ENCODE measurements around the gene PHACTR1.

The PHACTR1 gene

DNA sequence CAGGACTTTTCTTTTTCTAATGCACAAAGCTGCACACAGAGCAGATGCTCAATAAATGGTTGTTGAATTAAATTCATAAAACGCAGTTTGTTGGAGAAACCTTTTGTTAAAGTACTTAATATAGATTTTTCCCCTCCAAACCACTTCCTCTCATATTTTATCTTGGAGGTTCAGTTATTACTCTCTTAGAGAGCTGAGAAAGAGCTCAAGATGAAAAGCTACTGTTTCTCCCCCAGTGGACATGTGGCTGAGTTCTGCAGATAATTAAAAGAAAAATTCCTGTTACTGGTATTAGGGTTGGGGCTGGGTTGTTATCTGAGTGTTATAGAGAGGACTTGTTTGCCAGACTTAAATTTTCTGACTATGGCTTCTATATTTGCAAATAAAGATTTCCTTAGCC, 317.7 kb downstream of the PHACTR1 start:
- no peak overlapping the region for H3K27ac ChIP-seq (ENCODE audit: low read depth, low read length)
- H3K79me2 ChIP-seq (ENCODE audit: control insufficient read depth, insufficient read depth, low read length, unreplicated experiment): no peaks in the 10 kb centered on the region
- H3K27me3 ChIP-seq (ENCODE audit: insufficient read depth, low read length): no peaks in the 10 kb centered on the region
- no peaks in the 10 kb centered on the region for H3K4me1 ChIP-seq (ENCODE audit: control insufficient read depth, insufficient read depth, low read length, unreplicated experiment)
- H3K4me3 ChIP-seq (ENCODE audit: low read depth, low read length): no peak overlapping the region
- no peaks in the 10 kb centered on the region for H3K36me3 ChIP-seq (ENCODE audit: insufficient read depth, low read length)
- H2AFZ ChIP-seq (ENCODE audit: low read length, unreplicated experiment): no peak overlapping the region

DNA sequence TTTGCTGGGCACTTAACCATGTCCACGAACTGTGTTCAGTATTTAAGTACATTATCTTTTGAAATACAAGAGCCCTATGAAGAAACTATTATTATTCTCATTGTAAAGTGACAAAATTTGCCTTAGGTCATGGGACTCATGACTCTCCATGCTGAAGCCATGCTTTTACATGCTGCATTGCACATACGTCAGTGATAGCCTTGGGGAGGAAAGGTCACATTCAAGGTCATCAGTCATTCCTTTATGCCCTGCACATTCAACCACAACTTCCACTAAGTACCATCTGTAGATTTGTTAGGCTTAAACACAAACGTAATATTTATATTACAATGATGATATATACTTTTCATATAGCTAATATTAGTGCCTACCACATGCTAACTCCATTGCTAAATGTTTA, 319.0 kb downstream of the PHACTR1 start:
- Histone ChIP-seq H3K36me3 (ENCODE audit: insufficient read depth, low read length) (no peaks in the 10 kb centered on the region), H3K79me2 (ENCODE audit: control insufficient read depth, insufficient read depth, low read length, unreplicated experiment) (no peaks in the 10 kb centered on the region), H2AFZ (ENCODE audit: low read length, unreplicated experiment) (no peak overlapping the region), H3K4me1 (ENCODE audit: control insufficient read depth, insufficient read depth, low read length, unreplicated experiment) (no peaks in the 10 kb centered on the region), H3K27me3 (ENCODE audit: insufficient read depth, low read length) (no peaks in the 10 kb centered on the region), H3K4me3 (ENCODE audit: low read depth, low read length) (no peak overlapping the region), H3K27ac (ENCODE audit: low read depth, low read length) (no peak overlapping the region)

DNA sequence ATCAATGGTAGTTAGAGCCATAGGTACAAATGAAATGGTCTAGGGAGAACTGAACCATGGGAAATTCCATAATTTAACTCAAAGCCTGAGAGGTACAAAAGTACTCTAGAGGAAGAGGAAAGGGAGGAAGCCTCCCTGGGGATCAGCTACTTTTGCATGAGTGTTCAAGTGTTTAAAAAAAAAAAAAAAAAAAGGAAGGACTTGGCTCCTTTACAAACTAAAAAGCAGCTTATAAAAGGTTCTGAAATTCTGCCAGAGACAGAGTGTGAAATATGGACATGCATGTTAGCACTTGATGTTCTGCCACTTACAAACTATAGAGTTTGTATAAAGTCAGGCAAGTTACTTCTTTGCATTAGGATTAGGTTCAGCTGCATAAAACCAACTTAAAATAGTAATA, 321.7 kb downstream of the PHACTR1 start:
- Histone ChIP-seq H3K4me3 (ENCODE audit: low read depth, low read length) (no peak overlapping the region), H3K4me1 (ENCODE audit: control insufficient read depth, insufficient read depth, low read length, unreplicated experiment) (no peaks in the 10 kb centered on the region), H2AFZ (ENCODE audit: low read length, unreplicated experiment) (no peak overlapping the region), H3K79me2 (ENCODE audit: control insufficient read depth, insufficient read depth, low read length, unreplicated experiment) (no peaks in the 10 kb centered on the region), H3K27ac (ENCODE audit: low read depth, low read length) (no peak overlapping the region), H3K36me3 (ENCODE audit: insufficient read depth, low read length) (no peaks in the 10 kb centered on the region), H3K27me3 (ENCODE audit: insufficient read depth, low read length) (no peaks in the 10 kb centered on the region)

DNA sequence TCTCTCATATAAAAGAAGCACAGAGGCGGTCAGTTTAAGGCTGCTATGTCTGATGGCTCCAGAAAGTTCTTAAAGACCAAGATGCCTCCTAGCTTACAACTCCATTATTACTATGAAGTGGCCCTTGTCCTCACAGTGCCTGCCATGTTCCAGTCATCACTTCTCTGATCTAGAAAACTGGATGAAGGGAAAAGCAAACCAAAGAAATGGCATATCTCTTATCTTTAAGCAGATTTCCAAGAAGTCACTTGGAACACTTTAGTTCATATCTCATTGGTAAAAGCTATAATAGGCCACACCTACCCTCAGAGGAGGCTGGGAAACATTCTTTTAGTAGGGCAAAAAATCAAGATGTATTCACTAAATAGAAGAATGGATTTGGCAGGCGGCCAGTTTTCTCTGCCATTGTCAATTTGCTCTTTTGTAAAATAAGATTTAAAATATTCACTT, 322.2 kb downstream of the PHACTR1 start:
- no peaks in the 10 kb centered on the region for H3K27me3 ChIP-seq (ENCODE audit: insufficient read depth, low read length)
- no peaks in the 10 kb centered on the region for H3K4me1 ChIP-seq (ENCODE audit: control insufficient read depth, insufficient read depth, low read length, unreplicated experiment)
- H2AFZ ChIP-seq (ENCODE audit: low read length, unreplicated experiment): no peak overlapping the region
- no peaks in the 10 kb centered on the region for H3K79me2 ChIP-seq (ENCODE audit: control insufficient read depth, insufficient read depth, low read length, unreplicated experiment)
- no peak overlapping the region for H3K27ac ChIP-seq (ENCODE audit: low read depth, low read length)
- no peak overlapping the region for H3K4me3 ChIP-seq (ENCODE audit: low read depth, low read length)
- no peaks in the 10 kb centered on the region for H3K36me3 ChIP-seq (ENCODE audit: insufficient read depth, low read length)

DNA sequence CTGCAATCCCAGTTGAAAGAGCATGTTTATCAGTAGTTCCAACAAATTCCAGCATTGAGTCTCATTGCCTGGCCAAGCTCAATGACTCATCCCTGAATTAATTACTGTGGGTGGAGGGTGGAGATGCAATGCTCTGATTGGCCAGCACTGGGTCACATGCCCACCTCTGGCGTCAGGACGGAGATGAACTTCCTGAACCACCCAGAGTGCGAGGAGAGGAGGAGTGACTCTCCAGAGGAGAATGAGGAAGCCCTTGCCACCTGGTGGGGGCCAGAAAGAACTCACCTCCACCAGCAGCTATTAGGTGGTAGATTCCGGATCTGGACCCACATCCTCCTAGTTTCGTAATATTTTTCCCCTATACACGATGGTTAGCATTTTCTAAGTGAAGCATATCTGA, 327.8 kb downstream of the PHACTR1 start:
- H3K79me2 ChIP-seq (ENCODE audit: control insufficient read depth, insufficient read depth, low read length, unreplicated experiment): no peaks in the 10 kb centered on the region
- H2AFZ ChIP-seq (ENCODE audit: low read length, unreplicated experiment): no peak overlapping the region
- no peak overlapping the region for H3K4me3 ChIP-seq (ENCODE audit: low read depth, low read length)
- no peak overlapping the region for H3K27ac ChIP-seq (ENCODE audit: low read depth, low read length)
- no peaks in the 10 kb centered on the region for H3K4me1 ChIP-seq (ENCODE audit: control insufficient read depth, insufficient read depth, low read length, unreplicated experiment)
- no peaks in the 10 kb centered on the region for H3K27me3 ChIP-seq (ENCODE audit: insufficient read depth, low read length)
- no peaks in the 10 kb centered on the region for H3K36me3 ChIP-seq (ENCODE audit: insufficient read depth, low read length)

DNA sequence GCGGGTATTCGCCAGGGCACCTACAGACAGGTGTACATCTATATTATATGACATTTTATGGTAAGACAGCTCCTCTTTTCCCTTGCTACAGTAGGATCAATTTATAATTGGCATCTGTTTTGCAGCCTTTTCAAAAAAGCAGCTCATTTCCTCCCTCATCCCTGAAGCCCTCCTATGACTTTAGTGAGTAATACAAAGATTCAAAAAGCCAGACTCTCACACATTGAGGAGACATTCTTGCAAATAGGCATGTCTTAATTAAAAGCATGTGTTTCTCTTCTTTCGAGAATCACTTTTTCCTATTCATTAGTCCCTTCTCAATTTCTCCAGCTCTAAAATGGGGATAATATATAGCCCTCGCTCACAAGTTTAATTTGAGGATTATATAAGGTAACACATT, 328.3 kb downstream of the PHACTR1 start:
- Histone ChIP-seq H2AFZ (ENCODE audit: low read length, unreplicated experiment) (no peak overlapping the region), H3K27ac (ENCODE audit: low read depth, low read length) (no peak overlapping the region), H3K4me3 (ENCODE audit: low read depth, low read length) (no peak overlapping the region), H3K27me3 (ENCODE audit: insufficient read depth, low read length) (no peaks in the 10 kb centered on the region), H3K4me1 (ENCODE audit: control insufficient read depth, insufficient read depth, low read length, unreplicated experiment) (no peaks in the 10 kb centered on the region), H3K36me3 (ENCODE audit: insufficient read depth, low read length) (no peaks in the 10 kb centered on the region), H3K79me2 (ENCODE audit: control insufficient read depth, insufficient read depth, low read length, unreplicated experiment) (no peaks in the 10 kb centered on the region)

DNA sequence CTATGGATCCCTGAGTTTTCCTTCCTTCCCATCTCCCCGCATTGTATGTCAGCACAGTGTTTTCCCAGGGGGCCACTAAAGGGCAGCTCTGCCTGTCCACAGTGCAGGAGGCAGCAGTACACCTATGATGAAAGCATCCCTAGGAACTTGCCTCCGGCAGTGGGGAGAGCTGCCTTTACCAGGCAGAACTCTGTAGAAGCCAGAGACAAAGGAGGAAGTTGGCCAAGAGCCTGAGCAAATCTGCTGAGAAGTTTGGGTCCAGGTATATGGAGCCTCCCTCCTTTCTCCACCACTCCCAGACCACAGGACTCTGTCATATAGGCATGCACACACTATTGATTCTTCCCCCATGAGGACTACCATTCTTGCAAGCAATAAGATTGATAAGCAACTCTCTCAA, 329.1 kb downstream of the PHACTR1 start:
- no peak overlapping the region for H3K27ac ChIP-seq (ENCODE audit: low read depth, low read length)
- no peaks in the 10 kb centered on the region for H3K4me1 ChIP-seq (ENCODE audit: control insufficient read depth, insufficient read depth, low read length, unreplicated experiment)
- no peaks in the 10 kb centered on the region for H3K79me2 ChIP-seq (ENCODE audit: control insufficient read depth, insufficient read depth, low read length, unreplicated experiment)
- H3K4me3 ChIP-seq (ENCODE audit: low read depth, low read length): no peak overlapping the region
- H2AFZ ChIP-seq (ENCODE audit: low read length, unreplicated experiment): no peak overlapping the region
- H3K27me3 ChIP-seq (ENCODE audit: insufficient read depth, low read length): no peaks in the 10 kb centered on the region
- H3K36me3 ChIP-seq (ENCODE audit: insufficient read depth, low read length): no peaks in the 10 kb centered on the region

DNA sequence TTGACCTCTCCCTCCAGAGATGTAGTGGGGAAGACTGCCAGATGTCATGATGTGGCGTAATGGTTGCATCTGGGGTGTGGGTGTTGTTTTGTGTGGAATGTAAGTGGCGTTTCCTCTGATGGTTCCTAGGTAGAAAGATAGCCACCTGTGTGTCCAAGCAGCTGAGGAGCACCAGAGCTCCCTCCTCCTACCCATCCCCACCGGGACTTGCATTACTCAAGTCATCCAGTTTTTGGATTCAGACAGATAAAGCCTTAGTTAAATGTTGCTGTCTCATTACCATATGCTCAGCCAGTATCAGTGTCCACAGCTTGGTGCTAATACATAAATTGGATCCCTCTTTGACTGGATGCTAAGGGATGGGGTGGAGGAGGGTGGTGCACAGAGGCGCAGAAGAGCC, 329.5 kb downstream of the PHACTR1 start:
- H3K27me3 ChIP-seq (ENCODE audit: insufficient read depth, low read length): no peaks in the 10 kb centered on the region
- no peaks in the 10 kb centered on the region for H3K79me2 ChIP-seq (ENCODE audit: control insufficient read depth, insufficient read depth, low read length, unreplicated experiment)
- H3K27ac ChIP-seq (ENCODE audit: low read depth, low read length): no peak overlapping the region
- H3K36me3 ChIP-seq (ENCODE audit: insufficient read depth, low read length): no peaks in the 10 kb centered on the region
- no peak overlapping the region for H2AFZ ChIP-seq (ENCODE audit: low read length, unreplicated experiment)
- no peak overlapping the region for H3K4me3 ChIP-seq (ENCODE audit: low read depth, low read length)
- no peaks in the 10 kb centered on the region for H3K4me1 ChIP-seq (ENCODE audit: control insufficient read depth, insufficient read depth, low read length, unreplicated experiment)

DNA sequence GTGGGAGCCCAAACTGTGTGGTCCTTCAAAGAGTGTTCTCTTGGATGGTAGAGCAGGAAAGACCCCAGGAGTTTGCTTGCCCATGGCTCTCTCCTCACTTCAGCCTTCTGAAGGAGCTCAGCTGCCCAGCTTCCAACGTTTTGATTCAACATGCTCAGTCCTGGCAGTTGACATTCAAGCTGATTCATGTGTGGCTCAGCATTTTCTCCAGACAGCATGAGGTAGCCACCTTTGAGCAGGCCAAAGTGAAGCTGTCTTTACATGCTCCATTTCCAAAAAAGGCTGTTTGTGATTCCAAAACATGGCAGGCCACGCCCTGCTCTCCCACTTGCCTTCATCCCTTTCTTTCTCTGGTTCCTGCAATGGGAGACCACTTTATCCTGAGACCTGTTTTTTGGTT, 331.5 kb downstream of the PHACTR1 start:
- no peak overlapping the region for H3K4me3 ChIP-seq (ENCODE audit: low read depth, low read length)
- H2AFZ ChIP-seq (ENCODE audit: low read length, unreplicated experiment): no peak overlapping the region
- no peaks in the 10 kb centered on the region for H3K36me3 ChIP-seq (ENCODE audit: insufficient read depth, low read length)
- H3K27ac ChIP-seq (ENCODE audit: low read depth, low read length): no peak overlapping the region
- no peaks in the 10 kb centered on the region for H3K79me2 ChIP-seq (ENCODE audit: control insufficient read depth, insufficient read depth, low read length, unreplicated experiment)
- H3K27me3 ChIP-seq (ENCODE audit: insufficient read depth, low read length): no peaks in the 10 kb centered on the region
- no peaks in the 10 kb centered on the region for H3K4me1 ChIP-seq (ENCODE audit: control insufficient read depth, insufficient read depth, low read length, unreplicated experiment)

DNA sequence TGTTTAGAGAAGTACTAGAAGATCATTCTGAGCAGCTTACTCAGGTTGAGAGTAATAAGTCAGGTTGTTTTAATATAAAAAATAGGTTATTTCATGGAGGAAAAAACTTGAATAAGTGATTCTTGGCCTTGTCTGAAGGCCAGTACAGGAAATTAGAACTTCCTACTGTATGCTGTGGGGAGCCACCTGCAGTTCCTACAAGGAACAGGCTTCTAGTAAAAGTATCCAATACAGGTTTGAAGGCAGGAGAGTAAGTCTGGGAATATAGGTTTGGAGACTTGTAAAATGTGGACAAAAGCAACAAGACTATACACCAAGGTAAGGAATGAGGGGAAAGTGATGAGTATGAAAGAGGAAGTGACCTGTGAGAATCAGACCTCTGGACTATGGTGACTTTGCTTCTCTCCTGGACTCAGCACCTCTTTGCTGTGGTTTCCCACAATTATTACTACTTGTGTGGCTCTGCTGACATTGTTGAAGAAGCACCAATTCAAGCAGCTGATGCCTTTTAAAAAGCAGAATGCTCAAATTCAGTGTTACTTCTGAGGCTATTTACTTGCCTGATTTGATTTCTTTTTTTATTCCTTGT, 333.2 kb downstream of the PHACTR1 start:
- H3K79me2 ChIP-seq (ENCODE audit: control insufficient read depth, insufficient read depth, low read length, unreplicated experiment): no peaks in the 10 kb centered on the region
- no peaks in the 10 kb centered on the region for H3K27me3 ChIP-seq (ENCODE audit: insufficient read depth, low read length)
- H2AFZ ChIP-seq (ENCODE audit: low read length, unreplicated experiment): no peak overlapping the region
- H3K36me3 ChIP-seq (ENCODE audit: insufficient read depth, low read length): no peaks in the 10 kb centered on the region
- H3K4me3 ChIP-seq (ENCODE audit: low read depth, low read length): no peak overlapping the region
- no peaks in the 10 kb centered on the region for H3K4me1 ChIP-seq (ENCODE audit: control insufficient read depth, insufficient read depth, low read length, unreplicated experiment)
- no peak overlapping the region for H3K27ac ChIP-seq (ENCODE audit: low read depth, low read length)

DNA sequence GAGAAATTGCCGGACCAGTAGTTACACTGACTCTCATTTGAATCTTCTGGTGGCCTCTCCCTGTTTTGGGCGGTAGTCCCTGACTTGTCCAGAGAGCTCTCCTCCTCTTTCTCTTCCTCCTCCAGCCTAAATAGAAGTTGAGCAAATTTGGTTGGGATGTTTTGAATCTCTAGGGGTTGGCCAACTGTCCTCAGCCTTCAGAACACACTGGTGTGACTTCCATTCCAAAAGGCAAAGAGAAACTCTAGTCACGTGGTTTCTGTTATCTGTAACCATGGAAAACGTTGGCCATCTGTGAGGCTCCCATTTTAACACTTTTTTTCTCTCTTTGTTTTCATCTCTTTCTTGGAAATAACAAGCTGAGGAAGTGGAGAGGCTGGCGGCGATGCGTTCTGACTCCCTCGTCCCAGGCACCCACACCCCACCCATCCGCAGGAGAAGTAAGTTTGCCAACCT, 336.5 kb downstream of the PHACTR1 start:
- Histone ChIP-seq H3K36me3 (ENCODE audit: insufficient read depth, low read length) (no peaks in the 10 kb centered on the region), H3K79me2 (ENCODE audit: control insufficient read depth, insufficient read depth, low read length, unreplicated experiment) (no peaks in the 10 kb centered on the region), H3K4me1 (ENCODE audit: control insufficient read depth, insufficient read depth, low read length, unreplicated experiment) (no peaks in the 10 kb centered on the region), H3K4me3 (ENCODE audit: low read depth, low read length) (no peak overlapping the region), H3K27me3 (ENCODE audit: insufficient read depth, low read length) (no peaks in the 10 kb centered on the region), H2AFZ (ENCODE audit: low read length, unreplicated experiment) (no peak overlapping the region), H3K27ac (ENCODE audit: low read depth, low read length) (no peak overlapping the region)

All from ACC112 (cell line).